ENCODE results near the gene TCTN1.

- TF ChIP-seq CTCF (IDR thresholded peaks at IDR 0.05) (no peak), EP300 (IDR thresholded peaks at IDR 0.05) (no peak)
Measured at GRCh38 chr12:110668480-110669192, 54.7 kb downstream of the TCTN1 start.

All from gastroesophageal sphincter (tissue), 3 donors.